ENCODE results near the gene PHKB.

The PHKB gene

GRCh38 chr16:47644166-47644565, 183.0 kb downstream of the PHKB start:
- no peak overlapping the region for H3K4me3 ChIP-seq (ENCODE audit: extremely low read depth, insufficient read depth, low read length, poor library complexity, severe bottlenecking)
- WGBS, 2 experiments (ENCODE audit: insufficient coverage in 2 of 2): no CpG with 5 or more reads among the region's 2 CpGs

GRCh38 chr16:47644661-47645060, 183.5 kb downstream of the PHKB start:
- no peaks in the 10 kb centered on the region for H3K9me3 ChIP-seq (ENCODE audit: control insufficient read depth, low read length)
- no peaks in the 10 kb centered on the region for H3K36me3 ChIP-seq (ENCODE audit: control insufficient read depth, insufficient read depth, low read length)
- H3K4me1 ChIP-seq (ENCODE audit: control insufficient read depth, insufficient read depth, low read length, poor library complexity, severe bottlenecking): no peaks in the 10 kb centered on the region
- H3K27ac ChIP-seq (ENCODE audit: low read depth, low read length, severe bottlenecking): no peak overlapping the region
- H3K4me3 ChIP-seq (ENCODE audit: extremely low read depth, insufficient read depth, low read length, poor library complexity, severe bottlenecking): no peak overlapping the region

More at GRCh38 chr16:47644166-47644565, 183.0 kb downstream of the PHKB start:
- Histone ChIP-seq H3K36me3 (ENCODE audit: control insufficient read depth, insufficient read depth, low read length) (no peaks in the 10 kb centered on the region), H3K4me1 (ENCODE audit: control insufficient read depth, insufficient read depth, low read length, poor library complexity, severe bottlenecking) (no peaks in the 10 kb centered on the region), H3K27ac (ENCODE audit: low read depth, low read length, severe bottlenecking) (no peak overlapping the region), H3K9me3 (ENCODE audit: control insufficient read depth, low read length) (no peaks in the 10 kb centered on the region)

- peaks cover 8% of the 10 kb centered on the region for H3K36me3 ChIP-seq (ENCODE audit: control insufficient read depth, insufficient read depth, low read length)
- no peaks in the 10 kb centered on the region for H3K4me1 ChIP-seq (ENCODE audit: control insufficient read depth, insufficient read depth, low read length, poor library complexity, severe bottlenecking)
- 83 to 100% methylated on average over 1 to 2 of the region's 4 CpGs for WGBS, 2 experiments (ENCODE audit: insufficient coverage in 2 of 2)
- no peaks in the 10 kb centered on the region for H3K9me3 ChIP-seq (ENCODE audit: control insufficient read depth, low read length)
- H3K27ac ChIP-seq (ENCODE audit: low read depth, low read length, severe bottlenecking): no peak overlapping the region
- no peak overlapping the region for H3K4me3 ChIP-seq (ENCODE audit: extremely low read depth, insufficient read depth, low read length, poor library complexity, severe bottlenecking)
Measured at GRCh38 chr16:47646914-47647313, 185.8 kb downstream of the PHKB start.

DNA sequence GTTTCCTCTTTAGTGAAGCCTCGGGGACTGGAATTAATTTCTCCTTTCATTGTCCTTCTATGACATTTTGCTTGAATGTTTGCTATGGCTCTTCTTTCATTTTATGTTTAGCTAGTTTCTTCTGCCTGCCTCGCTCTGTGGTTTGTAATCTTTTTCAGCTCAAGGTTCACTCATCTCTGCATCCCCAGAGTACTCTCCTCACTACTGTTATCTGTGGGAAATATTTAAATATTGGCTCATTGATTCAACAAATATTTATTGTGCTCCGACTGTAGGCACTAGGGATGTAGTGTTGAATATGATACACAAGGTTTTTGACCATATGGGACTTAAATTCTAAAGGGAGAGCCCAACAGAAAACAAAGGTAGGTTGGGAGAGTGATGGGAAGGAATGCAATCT, 195.9 kb downstream of the PHKB start:
- Histone ChIP-seq H3K36me3 (ENCODE audit: control insufficient read depth, insufficient read depth, low read length) (peaks cover 10% of the 10 kb centered on the region), H3K4me1 (ENCODE audit: control insufficient read depth, insufficient read depth, low read length, poor library complexity, severe bottlenecking) (no peaks in the 10 kb centered on the region), H3K27ac (ENCODE audit: low read depth, low read length, severe bottlenecking) (no peak overlapping the region), H3K4me3 (ENCODE audit: extremely low read depth, insufficient read depth, low read length, poor library complexity, severe bottlenecking) (no peak overlapping the region), H3K9me3 (ENCODE audit: control insufficient read depth, low read length) (no peaks in the 10 kb centered on the region)
- 100% methylated on average over 1 of the region's 3 CpGs for WGBS, 2 experiments (ENCODE audit: insufficient coverage in 2 of 2)

DNA sequence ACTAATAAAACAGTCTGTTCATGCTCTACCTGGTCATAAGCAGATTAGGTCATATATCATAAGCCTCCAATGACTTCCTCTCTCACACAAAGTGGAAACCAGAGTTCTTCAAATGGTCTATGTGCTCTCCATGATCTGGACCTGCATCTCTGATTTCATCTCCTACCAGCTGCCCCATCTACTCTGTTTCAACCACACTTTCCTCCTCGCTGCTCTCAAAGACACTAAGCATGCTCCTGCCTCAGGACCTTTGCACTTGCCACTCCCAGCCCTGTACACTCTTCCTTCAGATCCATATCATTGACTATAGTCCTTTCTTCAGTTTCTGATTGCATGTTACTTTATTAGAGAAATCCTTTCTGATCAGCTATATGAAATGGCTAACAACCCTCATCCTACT, 196.8 kb downstream of the PHKB start:
- H3K27ac ChIP-seq (ENCODE audit: low read depth, low read length, severe bottlenecking): no peak overlapping the region
- peaks cover 10% of the 10 kb centered on the region for H3K36me3 ChIP-seq (ENCODE audit: control insufficient read depth, insufficient read depth, low read length)
- H3K4me1 ChIP-seq (ENCODE audit: control insufficient read depth, insufficient read depth, low read length, poor library complexity, severe bottlenecking): no peaks in the 10 kb centered on the region
- WGBS, 2 experiments (ENCODE audit: insufficient coverage in 2 of 2): 88 to 100% methylated on average over 1 of the region's 1 CpG
- no peak overlapping the region for H3K4me3 ChIP-seq (ENCODE audit: extremely low read depth, insufficient read depth, low read length, poor library complexity, severe bottlenecking)
- no peaks in the 10 kb centered on the region for H3K9me3 ChIP-seq (ENCODE audit: control insufficient read depth, low read length)

DNA sequence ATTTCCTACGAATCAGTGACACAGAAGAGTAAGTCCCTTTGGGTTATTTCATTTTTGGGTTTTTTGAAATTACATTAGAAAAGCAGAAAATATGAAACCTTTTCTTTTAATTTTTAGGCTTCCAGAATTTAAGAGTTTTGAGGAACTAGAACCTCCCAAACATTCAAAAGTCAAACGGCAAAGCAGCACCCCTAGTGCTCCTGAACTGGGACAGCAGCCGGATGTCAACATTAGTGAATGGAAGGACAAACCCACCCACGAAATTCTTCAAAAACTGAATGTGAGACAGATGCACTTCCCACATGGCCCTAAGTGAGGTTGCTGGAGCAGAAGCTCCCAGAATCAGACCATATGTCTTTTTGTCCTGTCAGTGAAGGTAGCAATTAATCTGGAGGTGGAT, 199.4 kb downstream of the PHKB start:
- Histone ChIP-seq H3K4me3 (ENCODE audit: extremely low read depth, insufficient read depth, low read length, poor library complexity, severe bottlenecking) (no peak overlapping the region), H3K27ac (ENCODE audit: low read depth, low read length, severe bottlenecking) (no peak overlapping the region), H3K36me3 (ENCODE audit: control insufficient read depth, insufficient read depth, low read length) (peaks cover 8% of the 10 kb centered on the region), H3K9me3 (ENCODE audit: control insufficient read depth, low read length) (no peaks in the 10 kb centered on the region), H3K4me1 (ENCODE audit: control insufficient read depth, insufficient read depth, low read length, poor library complexity, severe bottlenecking) (no peaks in the 10 kb centered on the region)
- WGBS, 2 experiments (ENCODE audit: insufficient coverage in 2 of 2): 94 to 100% methylated on average over 1 to 3 of the region's 4 CpGs

DNA sequence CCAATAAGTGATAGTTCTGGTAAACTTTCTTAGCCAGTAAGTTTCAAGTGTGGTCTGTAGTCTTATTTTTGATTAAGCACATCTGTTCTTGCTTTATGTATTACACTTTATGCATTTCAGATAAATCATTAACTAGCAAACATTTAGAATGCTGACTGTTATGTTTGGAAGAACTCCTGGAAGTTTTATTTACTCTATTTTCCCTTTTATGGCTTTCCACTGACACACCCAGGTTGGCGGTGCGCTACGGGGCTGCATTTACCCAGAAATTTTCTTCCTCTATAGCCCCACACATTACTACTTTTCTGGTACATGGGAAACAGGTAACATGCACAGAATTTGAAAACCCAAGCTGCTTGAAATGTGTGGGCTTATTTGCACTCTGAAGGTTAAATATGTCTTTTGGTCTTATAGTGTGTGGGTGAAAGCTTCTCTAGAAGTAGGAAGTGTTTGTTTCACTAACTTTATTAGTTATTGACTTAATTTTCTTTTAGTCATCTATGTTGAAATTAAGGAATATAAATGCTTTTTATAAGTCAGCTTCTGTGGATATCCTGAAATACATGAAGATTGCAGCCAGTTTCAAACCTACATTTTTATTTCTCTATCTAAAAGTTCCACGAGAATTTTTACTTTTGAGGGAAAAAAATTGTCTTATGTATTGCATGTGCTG, 203.7 kb downstream of the PHKB start:
- Histone ChIP-seq H3K4me1 (ENCODE audit: control insufficient read depth, insufficient read depth, low read length, poor library complexity, severe bottlenecking) (no peaks in the 10 kb centered on the region), H3K9me3 (ENCODE audit: control insufficient read depth, low read length) (no peaks in the 10 kb centered on the region), H3K4me3 (ENCODE audit: extremely low read depth, insufficient read depth, low read length, poor library complexity, severe bottlenecking) (no peak overlapping the region), H3K36me3 (ENCODE audit: control insufficient read depth, insufficient read depth, low read length) (peaks cover 14% of the 10 kb centered on the region), H3K27ac (ENCODE audit: low read depth, low read length, severe bottlenecking) (no peak overlapping the region)
- WGBS, 2 experiments (ENCODE audit: insufficient coverage in 2 of 2): 100% methylated on average over 3 of the region's 4 CpGs; no CpG with 5 or more reads in 1 of the 2 experiments

- WGBS, 2 experiments (ENCODE audit: insufficient coverage in 2 of 2): 76 to 100% methylated on average over 2 to 3 of the region's 3 CpGs
- no peak overlapping the region for H3K4me3 ChIP-seq (ENCODE audit: extremely low read depth, insufficient read depth, low read length, poor library complexity, severe bottlenecking)
- H3K9me3 ChIP-seq (ENCODE audit: control insufficient read depth, low read length): no peaks in the 10 kb centered on the region
- H3K36me3 ChIP-seq (ENCODE audit: control insufficient read depth, insufficient read depth, low read length): peaks cover 14% of the 10 kb centered on the region
- H3K27ac ChIP-seq (ENCODE audit: low read depth, low read length, severe bottlenecking): no peak overlapping the region
- H3K4me1 ChIP-seq (ENCODE audit: control insufficient read depth, insufficient read depth, low read length, poor library complexity, severe bottlenecking): no peaks in the 10 kb centered on the region
Measured at GRCh38 chr16:47666434-47666833, 205.3 kb downstream of the PHKB start.

DNA sequence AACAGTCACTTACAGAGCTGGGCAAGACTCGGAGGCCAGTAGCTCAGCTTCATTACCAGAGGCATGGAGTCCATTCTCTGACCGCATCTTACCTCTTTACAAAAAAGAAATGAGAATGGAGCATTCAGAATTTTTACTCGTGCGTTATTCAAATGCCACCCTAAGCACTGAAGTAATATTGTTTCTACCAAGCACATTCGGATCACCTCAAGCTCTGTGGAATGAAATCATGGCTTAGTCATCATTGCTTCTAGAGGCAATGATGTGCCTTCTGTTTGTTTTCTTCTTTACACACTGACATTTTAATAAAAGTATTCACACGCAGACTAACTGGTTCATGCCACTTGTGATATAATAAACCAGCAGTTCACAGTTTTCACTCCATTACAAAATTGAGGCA, 206.8 kb downstream of the PHKB start:
- Histone ChIP-seq H3K36me3 (ENCODE audit: control insufficient read depth, insufficient read depth, low read length) (peaks cover 14% of the 10 kb centered on the region), H3K9me3 (ENCODE audit: control insufficient read depth, low read length) (no peaks in the 10 kb centered on the region), H3K27ac (ENCODE audit: low read depth, low read length, severe bottlenecking) (no peak overlapping the region), H3K4me3 (ENCODE audit: extremely low read depth, insufficient read depth, low read length, poor library complexity, severe bottlenecking) (no peak overlapping the region), H3K4me1 (ENCODE audit: control insufficient read depth, insufficient read depth, low read length, poor library complexity, severe bottlenecking) (no peaks in the 10 kb centered on the region)
- 99 to 100% methylated on average over 4 to 6 of the region's 6 CpGs for WGBS, 2 experiments (ENCODE audit: insufficient coverage in 2 of 2)

- Histone ChIP-seq H3K27ac (ENCODE audit: low read depth, low read length, severe bottlenecking) (no peak overlapping the region), H3K4me1 (ENCODE audit: control insufficient read depth, insufficient read depth, low read length, poor library complexity, severe bottlenecking) (no peaks in the 10 kb centered on the region), H3K4me3 (ENCODE audit: extremely low read depth, insufficient read depth, low read length, poor library complexity, severe bottlenecking) (no peak overlapping the region), H3K36me3 (ENCODE audit: control insufficient read depth, insufficient read depth, low read length) (peaks cover 30% of the 10 kb centered on the region), H3K9me3 (ENCODE audit: control insufficient read depth, low read length) (no peaks in the 10 kb centered on the region)
Measured at GRCh38 chr16:47672475-47672874, 211.3 kb downstream of the PHKB start.

GRCh38 chr16:47676635-47677177, 215.6 kb downstream of the PHKB start:
- Histone ChIP-seq H3K27ac (ENCODE audit: low read depth, low read length, severe bottlenecking) (no peak overlapping the region), H3K36me3 (ENCODE audit: control insufficient read depth, insufficient read depth, low read length) (peaks cover 27% of the 10 kb centered on the region), H3K4me1 (ENCODE audit: control insufficient read depth, insufficient read depth, low read length, poor library complexity, severe bottlenecking) (no peaks in the 10 kb centered on the region), H3K9me3 (ENCODE audit: control insufficient read depth, low read length) (no peaks in the 10 kb centered on the region), H3K4me3 (ENCODE audit: extremely low read depth, insufficient read depth, low read length, poor library complexity, severe bottlenecking) (no peak overlapping the region)
- WGBS, 2 experiments (ENCODE audit: insufficient coverage in 2 of 2): 87% methylated on average over 3 of the region's 4 CpGs; no CpG with 5 or more reads in 1 of the 2 experiments
